ENCODE results near the gene LRRC3C.

Gene LRRC3C

DNA sequence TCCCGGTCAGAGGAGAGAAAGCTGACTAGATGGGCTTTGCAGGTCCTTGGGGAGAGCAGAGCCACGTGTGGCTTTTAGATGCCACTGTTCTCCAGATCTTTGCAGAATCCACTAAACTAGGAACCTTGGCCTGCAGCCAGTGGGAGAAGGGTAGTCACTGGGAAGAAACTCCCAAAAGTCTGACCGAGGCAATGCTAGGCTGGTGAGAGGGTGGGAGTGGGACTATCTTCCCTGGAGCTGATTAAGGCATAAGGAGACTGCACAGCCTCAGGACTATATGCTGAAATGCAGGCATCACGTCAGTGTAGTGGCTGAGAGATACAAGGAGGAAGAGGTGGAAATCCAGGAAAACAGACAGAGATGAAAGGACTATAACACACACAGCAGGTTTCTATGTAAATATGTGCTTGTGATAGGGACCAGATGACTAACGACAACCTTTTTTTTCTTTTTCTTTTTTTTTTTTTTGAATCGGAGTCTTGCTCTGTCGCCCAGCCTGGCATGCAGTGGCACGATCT is 33.1 kb downstream of the LRRC3C start:
- DNase-seq (ENCODE audit: low read depth): peak; percentile 26
- TF ChIP-seq CTCF (IDR thresholded peaks at IDR 0.05; ENCODE audit: control insufficient read depth, extremely low read depth, insufficient read depth): no peak
- no peak overlapping the region for H3K4me3 ChIP-seq (ENCODE audit: low read depth, low read length)

DNA sequence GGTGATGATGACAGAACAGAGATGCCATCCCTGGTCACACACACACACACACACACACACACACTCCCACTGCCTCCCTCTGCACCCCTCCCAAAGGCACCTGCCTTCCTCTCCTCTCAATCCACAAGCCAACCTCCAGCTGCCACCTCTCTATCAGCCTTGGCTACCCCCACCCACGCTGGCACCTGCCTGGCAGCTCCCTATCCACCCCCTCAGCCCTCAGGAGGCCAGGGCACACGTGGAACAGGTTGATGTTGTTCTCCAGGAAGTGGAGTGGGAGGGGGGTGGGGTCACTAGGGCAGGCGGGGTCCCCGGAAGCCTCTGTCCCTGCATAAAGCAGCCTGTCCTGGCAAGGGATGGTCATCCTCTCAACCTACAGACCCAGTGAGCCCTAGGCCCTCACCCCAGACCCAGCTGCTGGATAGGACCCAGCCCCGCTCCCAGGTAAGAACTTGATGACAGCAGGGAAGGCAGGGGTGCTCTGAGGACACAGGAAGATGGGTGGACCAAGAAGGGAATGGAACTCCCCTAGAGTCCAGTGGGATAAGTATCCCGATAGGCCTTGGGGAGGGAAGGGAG is 35.2 kb downstream of the LRRC3C start, which contains the start of gene GSDMA:
Gene GSDMA (plus strand): TSS at position 363 of the 579 bp plus-strand sequence. CDS start 2,684 bp downstream, outside the sequence.
- no peak for DNase-seq (ENCODE audit: low read depth)
- no peak within 1 kb of the TSS for H3K4me3 ChIP-seq (ENCODE audit: low read depth, low read length)
- TF ChIP-seq CTCF (IDR thresholded peaks at IDR 0.05; ENCODE audit: control insufficient read depth, extremely low read depth, insufficient read depth): no peak

- no peak for TF ChIP-seq CTCF (IDR thresholded peaks at IDR 0.05; ENCODE audit: control insufficient read depth, extremely low read depth, insufficient read depth)
- no peak overlapping the region for H3K4me3 ChIP-seq (ENCODE audit: low read depth, low read length)
- DNase-seq (ENCODE audit: low read depth): no peak
Observed at GRCh38 chr17:39963829-39964228, 36.3 kb downstream of the LRRC3C start.

DNA sequence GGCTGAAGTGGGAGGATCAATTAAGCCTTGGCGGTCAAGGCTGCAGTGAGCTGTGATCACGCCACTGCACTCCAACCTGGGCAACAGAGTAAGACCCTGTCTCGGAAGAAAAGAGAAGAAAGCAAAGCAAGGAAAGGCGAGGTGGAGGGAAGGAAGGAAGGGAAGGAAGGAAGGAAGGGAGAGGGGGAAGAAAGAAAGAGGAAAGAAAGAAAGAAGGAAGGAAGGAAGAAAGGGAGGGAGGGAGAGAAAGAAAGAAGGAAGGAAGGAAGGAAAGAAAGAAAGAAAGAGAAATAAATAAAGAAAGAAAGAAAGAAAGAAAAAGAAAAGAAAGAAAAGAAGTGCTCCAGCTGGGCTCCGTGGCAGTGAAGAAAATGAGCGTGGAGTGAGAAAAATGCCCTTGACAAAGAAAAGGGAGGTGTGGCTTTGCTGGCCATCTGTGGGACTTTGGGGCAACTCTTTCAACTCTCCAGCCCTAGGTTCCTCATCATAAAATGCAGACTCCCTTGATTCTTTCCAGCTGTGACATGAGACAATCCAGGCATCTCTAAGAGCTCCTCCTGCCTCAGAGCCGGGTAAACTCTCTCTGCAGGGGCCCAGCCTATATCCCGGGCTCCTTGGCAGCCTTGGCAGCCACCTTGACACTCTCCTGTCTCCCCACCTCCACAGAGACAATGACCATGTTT is 37.6 kb downstream of the LRRC3C start:
- TF ChIP-seq CTCF (IDR thresholded peaks at IDR 0.05; ENCODE audit: control insufficient read depth, extremely low read depth, insufficient read depth): no peak
- H3K4me3 ChIP-seq (ENCODE audit: low read depth, low read length): no peak overlapping the region
- no peak for DNase-seq (ENCODE audit: low read depth)

- H3K4me3 ChIP-seq (ENCODE audit: low read depth, low read length): no peak overlapping the region
- no peak for TF ChIP-seq CTCF (IDR thresholded peaks at IDR 0.05; ENCODE audit: control insufficient read depth, extremely low read depth, insufficient read depth)
- DNase-seq (ENCODE audit: low read depth): no peak
Observed at GRCh38 chr17:39966771-39967170, 39.2 kb downstream of the LRRC3C start.

- DNase-seq (ENCODE audit: low read depth): no peak
- no peak for TF ChIP-seq CTCF (IDR thresholded peaks at IDR 0.05; ENCODE audit: control insufficient read depth, extremely low read depth, insufficient read depth)
- H3K4me3 ChIP-seq (ENCODE audit: low read depth, low read length): no peak overlapping the region
Observed at GRCh38 chr17:39968761-39969160, 41.2 kb downstream of the LRRC3C start.
